ENCODE results near the gene NXNL2.

DNA sequence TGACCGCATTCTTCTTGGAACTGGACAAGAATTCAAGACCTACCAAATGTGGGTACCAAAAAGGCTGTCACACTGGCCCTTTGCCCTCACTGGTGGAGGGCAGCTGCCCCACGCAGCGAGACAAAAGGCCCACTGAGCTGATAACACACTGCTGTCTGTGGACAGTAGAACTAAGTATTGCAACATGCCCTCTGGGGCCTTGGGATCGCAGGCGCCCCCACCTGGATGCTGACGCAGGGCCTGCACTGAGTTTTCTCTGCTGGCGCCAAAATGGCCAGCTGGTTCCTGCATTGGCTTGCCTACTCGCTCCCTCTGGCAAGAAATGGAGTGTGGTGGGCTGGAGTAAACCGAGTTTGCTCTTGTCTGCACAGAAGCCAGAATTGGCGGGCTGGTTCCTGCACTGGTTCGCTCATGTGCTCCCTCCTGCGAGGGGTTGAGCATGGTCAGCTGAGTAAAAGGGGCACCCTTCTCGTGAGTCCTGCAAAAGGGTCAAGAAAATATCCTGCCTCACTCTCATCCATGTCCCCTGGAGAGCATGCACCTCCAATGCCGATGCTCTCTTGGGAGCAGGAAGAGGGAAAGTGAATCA, 55.7 kb downstream of the NXNL2 start:
- TF ChIP-seq, protein P1, sequence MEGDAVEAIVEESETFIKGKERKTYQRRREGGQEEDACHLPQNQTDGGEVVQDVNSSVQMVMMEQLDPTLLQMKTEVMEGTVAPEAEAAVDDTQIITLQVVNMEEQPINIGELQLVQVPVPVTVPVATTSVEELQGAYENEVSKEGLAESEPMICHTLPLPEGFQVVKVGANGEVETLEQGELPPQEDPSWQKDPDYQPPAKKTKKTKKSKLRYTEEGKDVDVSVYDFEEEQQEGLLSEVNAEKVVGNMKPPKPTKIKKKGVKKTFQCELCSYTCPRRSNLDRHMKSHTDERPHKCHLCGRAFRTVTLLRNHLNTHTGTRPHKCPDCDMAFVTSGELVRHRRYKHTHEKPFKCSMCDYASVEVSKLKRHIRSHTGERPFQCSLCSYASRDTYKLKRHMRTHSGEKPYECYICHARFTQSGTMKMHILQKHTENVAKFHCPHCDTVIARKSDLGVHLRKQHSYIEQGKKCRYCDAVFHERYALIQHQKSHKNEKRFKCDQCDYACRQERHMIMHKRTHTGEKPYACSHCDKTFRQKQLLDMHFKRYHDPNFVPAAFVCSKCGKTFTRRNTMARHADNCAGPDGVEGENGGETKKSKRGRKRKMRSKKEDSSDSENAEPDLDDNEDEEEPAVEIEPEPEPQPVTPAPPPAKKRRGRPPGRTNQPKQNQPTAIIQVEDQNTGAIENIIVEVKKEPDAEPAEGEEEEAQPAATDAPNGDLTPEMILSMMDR (IDR thresholded peaks at IDR 0.05), result no peak
- TF ChIP-seq POLR2A (IDR thresholded peaks at IDR 0.05), result no peak

Measured in body of pancreas (tissue), 4 donors.